Stimulated activated CD8-positive, alpha-beta memory T cell treated with anti-CD3 and anti-CD28 coated beads, Interleukin-7, amount 100 ng/mL, for 1 hour (primary cell): ENCODE results near the gene VEGFD.

Experiments used
- DNase-seq, 2 donors: peaks; one replicate each; pipeline ENCODE4 v3.0.0-alpha.2; 2020; ENCODE audit warnings: low read depth in 2 of 2

Gene VEGFD, protein sequence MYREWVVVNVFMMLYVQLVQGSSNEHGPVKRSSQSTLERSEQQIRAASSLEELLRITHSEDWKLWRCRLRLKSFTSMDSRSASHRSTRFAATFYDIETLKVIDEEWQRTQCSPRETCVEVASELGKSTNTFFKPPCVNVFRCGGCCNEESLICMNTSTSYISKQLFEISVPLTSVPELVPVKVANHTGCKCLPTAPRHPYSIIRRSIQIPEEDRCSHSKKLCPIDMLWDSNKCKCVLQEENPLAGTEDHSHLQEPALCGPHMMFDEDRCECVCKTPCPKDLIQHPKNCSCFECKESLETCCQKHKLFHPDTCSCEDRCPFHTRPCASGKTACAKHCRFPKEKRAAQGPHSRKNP

GRCh38 chrX:15384304-15384703 lies at the start of gene VEGFD:
TSS of gene VEGFD (minus strand) at chrX:15384413. CDS start at chrX:15383946, 467 bp downstream.
- no peak for DNase-seq

GRCh38 chrX:15430584-15430983 lies 46.4 kb upstream of the VEGFD start:
- no peak for DNase-seq

DNA sequence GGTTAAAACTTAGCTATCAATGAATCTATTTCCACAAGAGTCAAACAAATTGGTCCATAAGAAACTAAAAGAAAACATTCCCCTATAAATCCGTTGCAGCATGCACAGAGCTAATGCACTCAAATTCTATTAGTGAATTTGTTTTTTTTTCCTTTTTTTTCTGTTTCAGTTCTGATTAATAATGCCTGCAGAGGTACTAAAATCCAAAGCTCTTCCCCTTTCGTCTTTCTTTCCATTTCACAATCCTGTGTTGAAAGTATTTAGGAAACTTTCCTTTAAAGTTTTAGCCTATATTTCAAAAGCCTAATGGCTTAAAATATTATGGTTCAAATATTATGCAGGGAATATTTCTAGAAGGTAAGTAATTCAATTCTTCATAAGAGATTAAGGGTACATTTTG lies 45.9 kb upstream of the VEGFD start:
- DNase-seq, result no peak

DNA sequence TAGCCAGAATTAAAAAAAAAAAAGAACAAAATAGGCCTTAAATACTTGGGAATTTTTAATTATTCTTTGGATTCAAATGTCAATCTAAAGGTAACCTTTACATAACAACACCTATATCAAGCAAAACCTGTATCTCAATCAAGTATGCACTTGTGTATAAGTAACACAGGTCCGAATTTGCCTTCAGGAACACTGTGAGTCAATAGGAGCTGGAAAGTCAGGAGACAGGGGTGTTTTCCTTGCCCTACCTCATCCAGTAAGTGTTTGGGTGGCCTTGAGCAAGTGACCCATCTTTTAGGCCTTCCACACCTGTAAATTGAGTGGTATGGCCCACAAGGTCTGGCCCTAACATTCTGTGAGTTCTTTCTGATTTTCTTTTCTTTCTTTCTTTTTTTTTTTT lies 40.8 kb upstream of the VEGFD start:
- DNase-seq, result no peak

- no peak for DNase-seq
Observed at GRCh38 chrX:15418707-15419181, 34.5 kb upstream of the VEGFD start.

DNA sequence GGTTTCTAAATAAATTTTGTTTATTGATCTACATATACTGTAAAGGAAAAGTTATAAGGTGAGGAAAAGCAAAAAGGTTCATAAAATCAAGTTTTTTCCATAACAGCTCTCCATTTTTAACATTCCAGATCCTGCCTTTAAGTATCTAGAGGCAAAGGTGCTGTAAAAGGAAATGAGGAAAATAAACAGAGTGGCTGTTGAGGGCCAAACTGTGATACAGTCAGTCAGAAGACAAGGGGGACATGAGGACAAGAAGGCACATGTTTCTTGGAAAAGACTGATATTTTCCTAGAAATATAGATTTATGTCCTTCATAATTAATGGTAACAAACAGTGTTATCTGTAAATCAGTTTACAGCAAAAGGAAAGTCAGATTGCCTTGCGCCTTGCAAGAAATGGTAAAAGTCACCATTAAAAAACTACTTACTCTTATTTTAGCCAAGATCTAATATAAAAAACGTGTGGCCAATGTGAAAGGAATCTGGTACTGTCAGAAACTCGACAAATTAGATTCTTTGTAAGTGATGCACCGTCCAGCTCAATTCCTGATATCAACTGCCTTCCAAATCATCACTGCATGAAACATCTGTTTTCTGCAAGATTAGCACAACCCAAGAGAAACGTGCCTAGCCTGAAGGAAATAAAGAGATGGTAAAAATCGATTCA lies 34.0 kb upstream of the VEGFD start:
- DNase-seq, result no peak

DNA sequence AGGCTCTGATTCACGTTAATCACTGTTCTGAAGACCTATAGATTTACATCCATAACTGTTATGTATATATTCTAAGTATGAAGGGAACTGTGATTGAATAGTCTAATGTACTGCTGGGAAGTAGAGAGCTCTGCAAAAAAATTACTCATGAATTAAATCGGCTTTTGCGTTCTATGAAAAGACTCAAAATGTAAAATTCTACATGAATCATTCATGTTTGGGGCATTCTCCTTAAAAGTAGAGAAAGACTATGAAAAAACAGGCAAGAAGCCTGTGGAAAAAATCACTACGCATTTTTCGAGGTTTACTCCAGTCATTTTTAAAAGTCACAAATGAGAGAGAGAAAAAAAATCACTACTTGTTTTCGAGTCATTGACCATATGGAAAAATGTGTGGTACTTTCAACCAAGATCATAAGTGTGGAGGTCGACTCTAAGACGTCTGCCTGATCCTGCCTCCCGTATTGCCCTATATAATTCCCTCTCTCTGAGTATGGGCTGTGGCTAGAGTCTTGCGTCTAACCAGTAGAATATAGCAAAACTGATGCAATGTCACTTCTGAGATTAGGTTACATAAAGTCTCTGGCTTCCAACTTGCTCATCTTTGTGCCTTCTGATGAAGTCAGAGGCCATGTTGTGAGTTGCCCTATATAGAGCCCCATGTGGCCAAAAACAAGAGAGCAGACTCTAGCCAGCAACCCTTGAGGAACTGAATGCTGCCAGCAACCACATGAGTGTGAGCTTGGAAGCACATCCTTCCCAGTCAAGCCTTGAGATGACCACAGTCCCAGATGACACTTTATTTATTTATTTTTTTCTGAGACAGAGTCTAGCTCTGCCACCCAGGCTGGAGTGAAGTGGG lies 32.1 kb upstream of the VEGFD start:
- DNase-seq, result no peak

DNA sequence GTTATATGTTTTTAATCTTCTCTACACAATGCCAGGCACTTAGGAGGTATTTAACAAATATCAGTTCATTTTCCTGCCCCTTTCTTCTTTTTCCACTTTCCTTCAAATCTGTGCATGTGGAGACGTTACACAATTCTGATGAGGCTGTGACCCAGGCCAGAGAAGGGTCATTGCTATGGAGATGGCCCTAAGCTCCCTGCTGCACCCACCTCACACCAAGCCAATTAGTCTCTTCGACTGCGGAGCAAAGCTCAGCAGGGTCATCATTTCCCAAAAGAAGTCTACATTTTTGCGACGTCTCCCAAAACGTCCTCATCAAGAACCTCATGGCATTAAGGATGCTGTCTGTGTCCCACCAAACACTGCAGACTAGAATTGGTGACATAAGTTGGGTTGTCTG lies 28.9 kb upstream of the VEGFD start:
- DNase-seq, result no peak

GRCh38 chrX:15410947-15411346 lies 26.7 kb upstream of the VEGFD start:
- no peak for DNase-seq

- DNase-seq, result no peak
Observed at GRCh38 chrX:15410430-15410829, 26.2 kb upstream of the VEGFD start.

DNA sequence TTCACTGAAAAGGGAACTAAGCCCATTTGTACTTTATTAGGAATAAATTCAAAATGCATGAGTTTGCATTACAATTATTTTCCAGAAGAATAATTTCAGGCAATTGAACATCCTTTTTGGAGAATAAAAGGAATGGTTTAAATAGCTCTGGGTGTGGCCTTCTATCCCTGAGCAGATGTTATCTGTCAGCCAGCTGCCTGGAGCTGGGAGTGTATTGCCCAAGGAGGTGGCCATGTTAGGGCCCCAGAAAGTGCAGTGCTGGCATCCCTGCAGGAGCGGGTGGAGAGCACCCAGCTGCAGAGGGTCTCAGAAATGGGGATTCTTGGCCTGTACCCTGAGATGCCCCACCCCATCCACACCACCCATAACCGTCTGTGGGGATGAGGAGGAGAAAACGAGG lies 21.6 kb upstream of the VEGFD start:
- DNase-seq, result no peak

DNA sequence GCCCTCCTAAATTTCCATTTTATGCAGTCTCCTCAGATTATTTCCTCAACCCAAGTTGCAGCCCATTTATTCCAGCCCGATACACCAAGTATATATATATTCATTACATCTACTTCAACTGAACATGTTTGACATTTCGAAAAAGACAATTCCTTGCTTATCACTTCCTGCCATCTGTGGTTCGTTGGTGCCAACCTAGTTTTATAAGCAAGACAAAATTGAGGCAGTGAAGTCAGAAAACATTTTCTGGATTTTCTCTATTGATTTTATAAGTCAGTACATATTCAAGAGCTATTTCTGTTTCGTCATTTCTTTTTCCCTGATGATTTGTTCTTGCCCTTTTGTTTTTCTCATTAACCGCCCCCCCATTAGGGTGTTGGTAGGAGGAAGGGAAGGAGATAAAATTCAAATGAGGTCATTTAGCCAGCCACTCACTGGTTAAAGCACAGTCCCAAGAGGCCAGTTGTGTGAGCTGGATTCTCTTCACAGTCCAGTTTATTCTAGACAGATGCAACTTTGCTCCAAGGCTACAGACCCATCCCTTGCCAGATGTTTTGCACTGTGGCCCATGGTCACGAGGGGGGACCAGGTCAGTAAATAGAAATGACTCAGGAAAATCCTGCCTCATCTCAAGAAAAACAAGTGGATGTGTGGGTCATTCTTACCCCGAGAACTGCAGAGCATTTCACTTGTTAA lies 20.3 kb upstream of the VEGFD start:
- no peak for DNase-seq

- no peak for DNase-seq
Observed at GRCh38 chrX:15401378-15401777, 17.2 kb upstream of the VEGFD start.

DNA sequence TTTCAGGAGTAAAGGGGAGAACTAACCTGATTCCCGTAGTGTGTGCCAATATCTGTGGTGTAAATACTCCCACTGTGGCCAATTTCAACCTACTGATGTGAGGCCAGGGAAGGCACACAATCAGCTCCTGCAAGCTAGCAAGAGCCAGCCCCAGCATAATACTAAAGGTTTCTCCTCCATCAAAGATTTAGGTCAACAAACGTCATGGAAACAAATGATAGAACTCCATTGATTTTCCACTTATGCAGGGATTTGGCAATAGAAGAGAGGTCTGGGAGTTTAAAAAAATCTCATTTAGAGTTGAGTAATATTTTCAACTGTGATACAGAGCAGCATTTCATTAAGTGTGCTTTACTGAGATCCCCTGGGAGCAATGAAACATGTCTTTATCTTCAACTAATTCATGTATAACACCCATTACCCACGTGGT lies 15.8 kb upstream of the VEGFD start:
- DNase-seq, result no peak

DNA sequence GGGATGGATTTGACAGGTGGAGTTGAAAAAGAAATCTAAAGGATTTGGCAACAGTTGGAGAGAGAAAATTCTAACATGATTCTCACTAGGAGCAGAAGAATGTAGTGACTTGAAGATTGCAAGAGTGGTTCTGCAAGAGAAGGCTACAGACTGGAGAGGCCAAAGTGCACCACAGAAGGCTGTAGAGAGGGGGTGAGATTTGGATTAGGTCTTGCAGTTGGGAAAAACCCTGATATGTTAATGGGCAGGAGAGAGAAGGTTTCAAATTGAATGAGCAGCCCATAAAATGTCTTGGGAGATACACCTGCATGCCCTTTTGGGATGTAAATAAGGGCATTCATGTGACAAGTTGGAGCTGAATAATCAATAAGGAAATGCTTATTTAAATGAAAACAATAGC lies 14.7 kb upstream of the VEGFD start:
- no peak for DNase-seq

DNA sequence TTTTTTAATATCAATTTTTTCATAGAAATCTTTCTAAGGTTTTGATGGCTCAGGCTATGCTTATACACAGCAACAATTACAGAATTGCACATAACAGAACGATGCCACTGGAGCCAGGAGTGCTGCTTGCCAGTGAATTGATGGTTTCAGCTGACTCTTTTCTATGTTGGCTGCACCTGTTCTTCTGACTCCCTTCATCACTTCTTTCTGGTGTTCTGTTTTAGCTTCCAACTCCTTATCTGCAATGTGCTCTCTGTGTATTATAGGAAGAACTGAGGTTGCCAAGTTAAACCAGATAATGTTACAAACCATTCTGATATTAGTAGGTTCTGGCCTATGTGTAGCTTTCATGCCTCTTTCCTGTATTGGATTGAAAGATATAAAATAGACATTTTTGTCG lies 11.6 kb upstream of the VEGFD start:
- DNase-seq, result no peak

DNA sequence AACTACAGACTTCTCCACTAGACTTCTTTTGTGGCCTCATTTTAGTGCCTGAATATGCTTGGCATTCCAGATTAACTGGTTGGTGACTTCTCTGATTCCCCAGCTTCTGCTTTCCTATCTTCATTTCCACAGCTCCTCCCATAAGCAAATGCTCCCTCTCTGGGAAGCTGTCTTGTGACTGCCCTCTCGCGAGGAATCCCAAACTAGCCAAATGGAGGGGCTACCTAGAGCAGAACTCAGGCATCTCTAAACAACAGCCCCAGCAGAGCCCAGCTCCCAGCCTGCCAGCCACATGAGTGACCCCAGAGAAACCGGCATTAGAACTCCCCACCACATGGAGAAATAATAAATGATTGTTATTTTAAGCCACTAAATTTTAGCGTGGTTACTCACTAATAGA lies 7.6 kb upstream of the VEGFD start:
- DNase-seq, result no peak

DNA sequence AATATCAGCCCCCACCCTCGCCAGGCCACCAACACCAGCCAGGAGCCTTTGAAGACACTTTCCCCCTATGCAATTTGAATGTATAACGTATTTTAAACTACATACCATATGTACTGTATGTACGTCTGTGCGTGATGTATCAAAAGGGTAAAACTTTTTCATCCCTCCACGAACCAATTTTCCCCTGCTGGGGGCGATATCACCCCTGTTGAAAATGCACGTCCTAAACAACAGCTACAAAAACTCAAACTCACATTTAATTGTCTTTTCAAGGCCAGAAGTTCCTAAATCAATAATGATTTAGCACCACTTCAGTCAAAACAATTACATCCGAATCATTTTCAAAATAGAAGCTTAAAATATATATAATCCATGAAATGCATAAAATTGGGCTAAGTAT lies 1.4 kb downstream of the VEGFD start:
- no peak for DNase-seq

DNA sequence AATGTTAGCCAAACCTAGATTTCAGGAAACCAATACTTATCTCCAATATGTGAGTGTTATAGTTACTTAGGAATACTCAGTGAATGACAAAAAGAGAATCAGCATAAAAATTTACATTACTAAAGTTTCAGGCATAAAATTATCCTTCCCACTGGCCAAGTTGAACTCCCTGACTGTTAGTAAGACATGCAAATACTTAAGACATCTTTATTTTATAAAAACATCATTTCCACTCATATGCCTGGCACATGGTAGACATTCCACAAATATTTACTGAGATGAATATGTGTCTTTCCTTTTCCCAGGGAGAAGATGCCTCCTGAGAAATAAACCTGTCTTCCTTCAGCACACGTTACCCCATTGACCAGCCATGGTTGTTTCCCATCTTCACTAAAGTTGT lies 7.3 kb downstream of the VEGFD start:
- no peak for DNase-seq

DNA sequence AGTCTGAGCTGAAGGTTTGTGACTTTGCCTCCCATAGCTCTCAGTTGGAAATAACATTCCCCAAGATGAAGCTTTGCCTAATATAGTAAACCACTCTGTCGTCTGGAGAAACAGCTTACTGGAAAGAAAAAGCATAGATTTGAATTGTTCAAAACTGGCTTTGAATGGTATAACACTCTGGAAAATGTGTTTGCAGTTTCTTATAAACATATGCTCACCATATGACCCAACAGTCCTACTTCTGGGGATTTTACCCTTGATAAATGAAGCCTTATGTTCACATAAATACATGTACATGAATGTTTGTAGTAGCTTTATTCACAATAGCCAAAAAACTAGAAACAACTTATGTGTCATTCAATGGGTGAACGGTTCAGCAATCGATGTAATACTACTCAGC lies 10.2 kb downstream of the VEGFD start:
- DNase-seq, result no peak

GRCh38 chrX:15366506-15367352 lies 17.5 kb downstream of the VEGFD start:
- DNase-seq, result no peak
